ENCODE results near the gene SYCN.

The SYCN gene

GRCh38 chr19:39192846-39193245, 11.2 kb downstream of the SYCN start:
- DNase-seq, result no peak

GRCh38 chr19:39190768-39191167, 13.3 kb downstream of the SYCN start:
- DNase-seq, result no peak

GRCh38 chr19:39188960-39189359, 15.1 kb downstream of the SYCN start:
- no peak for DNase-seq

- DNase-seq, result no peak
These were observed 16.5 kb downstream of the SYCN start for GRCh38 chr19:39187552-39187943.

GRCh38 chr19:39186391-39186790, 17.7 kb downstream of the SYCN start:
- no peak for DNase-seq

- DNase-seq, result no peak
These were observed 21.0 kb downstream of the SYCN start for GRCh38 chr19:39183104-39183503.

GRCh38 chr19:39182174-39182505, 21.9 kb downstream of the SYCN start:
- no peak for DNase-seq

- DNase-seq, result no peak
These were observed 22.4 kb downstream of the SYCN start for GRCh38 chr19:39181500-39182173.

- no peak for DNase-seq
These were observed 23.3 kb downstream of the SYCN start for GRCh38 chr19:39180749-39181148.

- DNase-seq, result no peak
These were observed 24.3 kb downstream of the SYCN start for GRCh38 chr19:39179754-39180153.

- no peak for DNase-seq
These were observed 25.6 kb downstream of the SYCN start for GRCh38 chr19:39178296-39179006.

GRCh38 chr19:39177736-39178135, 26.3 kb downstream of the SYCN start:
- DNase-seq, result no peak

- DNase-seq, result no peak
These were observed 26.9 kb downstream of the SYCN start for GRCh38 chr19:39177110-39177699.

- no peak for DNase-seq
These were observed 28.5 kb downstream of the SYCN start for GRCh38 chr19:39175564-39175963.

- DNase-seq, result no peak
These were observed 29.2 kb downstream of the SYCN start for GRCh38 chr19:39174558-39175544.

GRCh38 chr19:39174142-39174541, 29.9 kb downstream of the SYCN start:
- no peak for DNase-seq

- no peak for DNase-seq
These were observed 30.5 kb downstream of the SYCN start for GRCh38 chr19:39173502-39173991.

GRCh38 chr19:39172700-39173501, 31.2 kb downstream of the SYCN start:
- DNase-seq, result no peak

- no peak for DNase-seq
These were observed 32.3 kb downstream of the SYCN start for GRCh38 chr19:39171479-39172465.

GRCh38 chr19:39170386-39171231, 33.5 kb downstream of the SYCN start:
- DNase-seq, result no peak

Measured in activated CD4-positive, alpha-beta T cell treated with anti-CD3 and anti-CD28 coated beads for 1 hour (primary cell).